GDM1 (cell line): Measurements from ENCODE around the gene PLEKHN1.

ENCODE experiments used
- DNase-seq: peaks from one replicate; lab custom pipeline; 2025; lab: John Stamatoyannopoulos, UW

Gene PLEKHN1

DNA sequence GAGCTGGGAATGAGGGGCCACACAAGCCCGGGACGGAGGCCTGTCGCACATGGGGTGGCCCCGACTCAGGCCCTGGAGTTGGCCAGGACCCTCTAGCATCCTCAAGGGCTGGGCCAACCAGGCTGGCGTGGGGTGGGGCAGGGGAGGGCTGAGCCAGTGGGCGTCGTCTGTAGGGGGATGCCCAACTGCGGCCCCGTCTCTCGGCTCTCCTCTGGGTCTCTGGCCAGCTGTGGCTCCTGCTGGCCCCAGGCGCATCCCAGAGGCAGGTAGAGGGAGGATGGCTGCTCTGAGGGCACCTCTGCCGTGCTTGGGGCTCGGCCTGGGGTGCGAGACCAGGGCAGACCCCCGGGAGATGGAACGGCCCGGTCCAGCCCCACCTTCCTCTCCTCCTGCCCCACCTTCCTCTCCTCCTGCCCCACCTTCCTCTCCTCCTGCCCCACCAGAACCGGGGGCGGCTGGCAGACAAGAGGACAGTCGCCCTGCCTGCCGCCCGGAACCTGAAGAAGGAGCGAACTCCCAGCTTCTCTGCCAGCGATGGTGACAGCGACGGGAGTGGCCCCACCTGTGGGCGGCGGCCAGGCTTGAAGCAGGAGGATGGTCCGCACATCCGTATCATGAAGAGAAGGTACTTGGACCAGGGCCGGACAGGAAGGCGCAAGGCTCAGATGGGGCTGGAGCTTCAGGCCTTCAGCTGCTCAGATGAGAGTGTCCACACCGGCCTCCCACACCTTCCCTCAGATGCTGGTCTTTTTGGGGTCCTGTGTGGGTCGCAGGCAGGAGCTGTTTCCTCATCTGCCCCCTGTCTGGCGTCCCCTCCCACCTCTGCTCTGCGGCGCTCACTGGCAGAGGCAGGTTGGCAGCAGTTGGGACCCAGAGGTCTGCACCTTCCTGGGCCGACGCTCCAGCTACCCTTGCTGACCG, 36.3 kb upstream of the PLEKHN1 start:
- DNase-seq, result no peak

DNA sequence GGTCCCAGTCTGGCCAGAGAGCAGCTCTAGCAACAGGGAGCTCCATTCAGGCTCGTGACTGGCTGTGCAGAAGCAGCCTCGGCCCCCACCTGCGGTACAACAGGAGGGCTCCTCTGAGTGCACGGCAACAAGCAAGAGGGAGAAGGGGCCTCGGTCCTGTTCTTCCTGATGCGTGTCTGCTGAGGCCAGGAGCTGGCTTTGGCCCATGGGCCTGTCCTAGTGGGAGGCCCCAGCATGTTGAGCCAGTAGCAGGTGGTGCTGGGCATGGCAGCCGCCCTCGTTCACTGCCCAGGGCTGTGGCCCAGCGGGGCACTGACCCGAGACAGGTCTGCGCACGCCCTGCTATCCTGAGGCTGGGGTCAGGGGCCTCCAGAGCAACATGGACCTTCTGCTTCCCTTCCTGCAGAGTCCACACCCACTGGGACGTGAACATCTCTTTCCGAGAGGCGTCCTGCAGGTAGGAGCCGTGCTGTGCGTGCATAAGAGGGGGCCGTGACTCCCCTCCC, 35.6 kb upstream of the PLEKHN1 start:
- no peak for DNase-seq

DNA sequence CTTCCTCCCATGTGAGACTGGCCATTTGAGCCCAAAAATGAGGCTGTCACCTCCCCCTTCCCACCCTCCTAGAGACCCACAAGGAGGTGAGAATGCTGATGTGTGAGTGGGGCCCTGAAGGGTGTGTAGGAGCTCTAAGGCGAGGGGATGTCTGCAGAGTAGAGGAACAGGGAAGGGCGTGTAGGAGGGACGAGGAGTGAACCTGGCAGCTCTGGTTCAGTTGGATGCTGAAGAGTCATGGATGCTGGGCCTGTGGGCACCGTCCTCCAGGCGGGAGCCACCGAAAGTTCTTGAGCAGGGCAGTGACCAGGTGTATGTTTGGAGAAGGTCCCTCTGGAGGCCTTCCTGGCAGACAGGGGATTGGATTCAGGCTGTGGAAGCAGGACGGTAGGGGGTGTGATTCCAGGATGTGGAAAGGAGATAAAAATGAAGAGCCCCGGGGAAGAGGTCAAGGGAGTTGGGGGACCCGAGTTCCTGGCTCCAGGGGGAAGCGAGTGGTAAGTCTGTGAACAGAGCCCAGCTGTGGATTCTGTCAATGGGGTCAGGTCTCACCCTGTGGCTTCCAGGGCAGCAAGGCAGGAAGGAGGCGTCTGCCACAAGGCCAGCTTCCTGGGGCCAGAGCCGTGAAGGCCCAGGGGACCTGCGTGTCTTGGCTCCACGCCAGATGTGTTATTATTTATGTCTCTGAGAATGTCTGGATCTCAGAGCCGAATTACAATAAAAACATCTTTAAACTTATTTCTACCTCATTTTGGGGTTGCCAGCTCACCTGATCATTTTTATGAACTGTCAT, 34.7 kb upstream of the PLEKHN1 start:
- no peak for DNase-seq

DNA sequence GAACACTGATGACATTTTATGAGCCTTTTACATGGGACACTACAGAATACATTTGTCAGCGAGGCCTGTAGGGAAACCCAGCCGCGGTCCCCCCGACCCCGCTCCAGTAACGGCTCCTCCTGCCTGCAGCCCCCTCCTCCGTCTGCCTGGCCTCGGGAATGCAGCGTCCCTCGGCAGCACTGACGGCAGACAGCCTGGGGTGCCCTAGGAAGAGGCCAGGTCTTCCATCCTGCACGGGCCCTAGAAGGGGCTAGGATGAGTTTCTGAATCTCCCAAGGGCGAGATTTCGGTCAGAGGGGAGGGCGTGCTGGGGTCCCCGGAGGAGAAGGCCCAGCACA, 34.1 kb upstream of the PLEKHN1 start:
- DNase-seq, result no peak

DNA sequence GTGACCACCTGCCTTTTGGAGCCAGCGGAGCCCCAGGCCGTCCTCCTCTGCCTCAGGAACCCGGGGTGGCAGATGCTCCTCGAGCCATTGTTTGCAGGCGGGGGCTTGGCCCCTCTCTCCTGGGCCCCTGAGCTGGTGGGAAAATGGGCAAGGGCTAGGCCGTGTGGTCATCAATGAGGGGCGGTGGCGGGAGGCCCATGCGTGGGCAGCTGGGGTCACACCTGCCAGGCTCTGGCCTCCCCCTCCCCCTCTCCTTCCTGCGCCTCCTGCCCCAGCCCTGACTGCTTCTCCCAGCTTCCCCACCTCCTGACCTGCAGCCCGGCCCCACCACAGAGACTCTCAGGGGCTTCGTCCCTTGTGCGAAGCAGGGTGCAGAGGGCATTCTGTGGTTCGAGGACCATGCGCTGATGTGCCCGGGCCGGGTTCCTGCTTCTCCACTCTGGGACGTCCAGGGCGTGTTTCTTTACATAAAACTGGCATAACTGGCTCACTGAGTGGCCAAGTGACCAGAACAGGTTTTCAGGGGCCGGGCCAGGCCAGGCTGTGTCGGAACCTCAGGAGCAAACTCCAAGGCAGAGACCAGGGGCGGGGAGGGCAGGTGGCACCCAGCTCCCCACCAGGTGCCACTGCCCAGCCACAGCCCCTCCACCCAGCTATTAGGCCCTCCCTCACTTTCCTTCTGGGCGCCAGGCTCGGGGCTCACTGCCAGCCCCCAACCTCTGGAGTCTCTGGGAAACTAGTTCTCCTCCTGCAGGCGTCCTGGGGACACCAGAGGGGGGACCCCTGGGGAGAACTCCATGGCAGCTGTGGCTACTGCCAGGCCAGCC, 33.3 kb upstream of the PLEKHN1 start:
- DNase-seq, result no peak

DNA sequence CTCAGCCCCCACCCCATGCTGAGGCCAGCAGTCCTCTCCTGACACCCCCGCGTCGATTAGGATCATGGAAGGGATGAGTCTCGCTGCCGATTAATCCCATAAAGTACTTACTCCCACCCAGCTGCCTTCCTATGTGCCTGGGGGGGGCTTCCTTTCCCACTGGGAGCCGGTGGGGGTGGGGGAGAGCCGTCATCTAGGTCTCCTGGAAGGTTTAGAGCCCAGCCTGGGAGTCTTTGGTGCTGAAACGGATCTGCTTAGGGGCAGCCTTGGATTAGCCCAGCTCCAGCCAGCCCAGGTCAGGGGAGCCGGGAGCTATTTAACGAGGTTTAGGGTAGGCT, 32.7 kb upstream of the PLEKHN1 start:
- no peak for DNase-seq

DNA sequence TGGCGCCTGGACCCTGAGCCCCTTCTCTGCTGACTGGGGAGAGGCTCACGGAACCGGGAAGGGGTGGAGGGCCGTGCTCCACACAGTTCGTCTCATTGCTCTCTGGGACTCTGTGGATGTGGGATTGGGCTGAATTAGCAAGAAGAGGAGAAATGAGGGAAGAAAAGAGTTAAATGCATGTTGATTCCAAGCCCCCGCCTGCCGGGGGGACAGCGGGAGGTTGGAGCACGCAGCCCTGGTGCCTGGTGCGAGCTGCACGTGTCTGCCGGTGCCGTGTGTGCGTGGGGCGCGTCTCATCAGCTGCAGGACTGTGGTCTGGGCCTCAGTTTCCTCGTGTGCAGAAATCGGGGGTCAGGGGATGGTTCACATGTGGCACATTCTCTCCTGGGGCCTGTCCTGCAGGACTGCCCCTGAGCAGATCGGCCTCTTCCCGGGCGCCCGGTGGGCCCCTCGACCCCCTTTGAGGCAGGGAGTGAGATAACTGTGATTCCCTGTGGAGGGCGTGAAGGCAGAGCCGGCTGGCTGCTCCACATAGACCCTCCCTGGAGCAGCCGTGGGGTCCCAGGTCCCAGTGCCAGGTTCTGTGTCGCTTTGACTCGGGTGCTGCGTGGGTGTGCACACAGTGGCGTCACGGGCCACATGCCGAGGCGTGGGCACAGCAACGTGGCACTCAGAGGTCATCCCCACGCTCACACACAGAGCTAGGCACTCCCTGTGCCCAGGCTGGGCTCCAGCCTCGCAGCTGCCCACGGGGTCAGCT, 31.1 kb upstream of the PLEKHN1 start:
- DNase-seq, result no peak

DNA sequence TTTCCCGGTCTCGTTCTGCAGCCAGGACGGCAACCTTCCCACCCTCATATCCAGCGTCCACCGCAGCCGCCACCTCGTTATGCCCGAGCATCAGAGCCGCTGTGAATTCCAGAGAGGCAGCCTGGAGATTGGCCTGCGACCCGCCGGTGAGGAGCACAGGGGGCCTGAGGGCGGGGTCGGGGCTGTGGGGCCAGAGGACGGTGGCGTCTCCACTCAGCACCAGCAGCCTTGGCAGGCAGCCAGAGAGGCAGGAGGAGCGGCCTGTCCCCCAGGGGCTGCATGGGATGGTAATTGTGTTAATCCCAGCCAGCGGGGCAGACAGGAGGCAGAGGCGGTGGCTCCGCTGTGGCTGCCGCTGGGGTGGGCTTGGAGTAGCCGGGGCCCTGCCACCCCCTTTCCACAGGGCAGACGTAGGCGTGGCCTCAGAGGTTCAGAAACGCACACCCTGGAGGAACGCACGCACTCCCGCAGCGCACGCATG, 30.5 kb upstream of the PLEKHN1 start:
- no peak for DNase-seq

DNA sequence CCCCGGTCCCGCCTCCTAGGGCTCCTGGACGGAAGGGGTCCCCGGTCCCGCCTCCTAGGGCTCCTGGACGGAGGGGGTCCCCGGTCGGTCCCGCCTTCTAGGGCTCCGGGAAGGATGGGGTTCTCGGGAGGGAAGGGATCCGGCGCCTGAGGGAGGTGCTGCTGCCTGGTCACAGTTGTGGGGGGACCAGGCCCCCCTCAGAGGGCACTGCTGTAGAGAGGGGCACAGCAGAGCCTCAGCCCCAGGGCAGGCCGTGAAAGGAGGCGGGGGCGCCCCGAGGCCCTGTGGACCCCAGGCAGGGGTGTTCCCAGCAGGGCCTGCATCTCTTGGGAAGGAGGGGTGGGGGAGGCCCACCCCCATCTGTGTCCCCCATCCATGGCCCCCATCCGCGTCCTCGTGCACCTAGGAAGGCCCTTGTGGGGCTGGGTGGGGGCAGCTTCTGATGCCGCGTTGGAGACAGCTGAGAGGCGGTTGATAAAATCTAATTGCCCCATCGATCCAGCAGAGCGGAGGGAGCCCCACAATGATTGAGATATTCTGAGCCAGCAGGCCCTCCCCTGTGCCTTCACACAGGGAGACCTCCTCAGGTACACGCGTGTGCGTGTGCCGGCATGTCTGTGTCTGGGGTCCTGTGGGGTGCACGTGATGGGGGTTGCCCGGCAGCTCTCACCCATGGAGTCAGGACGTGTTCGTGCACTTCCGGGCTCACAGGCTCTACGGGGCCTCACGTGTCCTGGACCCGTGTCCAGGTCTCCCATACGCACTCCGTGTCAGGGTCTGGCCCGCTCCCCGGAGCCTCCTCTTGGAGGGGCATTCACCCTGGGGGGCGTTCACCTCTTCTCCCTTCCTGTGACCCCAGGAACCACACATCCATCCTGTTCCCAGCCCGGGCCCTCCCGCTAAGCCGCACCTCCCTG, 29.7 kb upstream of the PLEKHN1 start:
- DNase-seq, result no peak

DNA sequence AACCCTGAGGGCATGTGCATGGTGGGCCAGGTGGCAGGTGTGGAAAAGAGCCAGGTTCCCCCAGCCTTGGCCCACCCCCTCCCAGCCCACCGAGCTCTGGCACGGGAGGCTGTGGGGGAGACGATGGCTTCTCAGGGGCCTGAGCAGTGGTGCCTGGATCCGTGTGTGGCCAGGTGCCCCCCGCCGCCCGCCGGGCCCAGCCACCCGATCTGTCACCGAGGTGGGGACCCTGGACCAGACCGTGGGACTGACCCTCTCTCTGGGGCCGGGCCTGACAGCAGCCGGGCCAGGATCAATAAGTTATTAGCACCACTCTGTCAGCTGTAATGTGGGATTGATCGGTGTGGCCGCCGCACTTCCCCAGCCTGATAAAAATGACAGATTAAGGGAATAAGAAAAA, 28.8 kb upstream of the PLEKHN1 start:
- DNase-seq, result no peak

DNA sequence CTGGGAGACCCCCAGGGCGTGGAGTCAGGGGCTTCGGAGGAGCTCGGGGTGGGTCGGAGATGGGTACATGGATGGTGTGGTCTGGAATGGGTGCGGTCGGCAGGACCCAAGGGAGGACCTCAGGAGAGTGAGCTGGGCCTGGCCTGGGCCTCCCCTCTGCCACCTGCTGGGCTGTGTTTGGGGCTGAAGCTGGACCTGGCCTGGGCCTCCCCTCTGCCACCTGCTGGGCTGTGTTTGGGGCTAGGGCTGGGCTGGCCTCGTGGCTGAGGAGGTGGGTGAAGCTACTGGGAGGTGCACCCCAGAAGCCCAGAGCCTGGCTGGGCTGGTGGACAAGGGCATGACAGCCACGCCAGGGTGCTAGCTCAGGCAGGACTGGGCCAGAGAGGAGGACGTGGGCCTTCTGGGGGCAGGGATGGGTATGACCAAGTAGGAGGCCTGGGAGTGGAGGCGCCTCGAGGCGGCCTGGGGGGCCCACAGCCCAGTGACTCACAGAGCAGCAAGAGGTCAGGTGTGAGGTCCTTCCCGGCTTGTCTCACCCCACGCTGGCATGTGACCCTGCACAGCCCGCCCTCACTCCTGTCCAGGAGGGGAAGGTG, 28.1 kb upstream of the PLEKHN1 start:
- no peak for DNase-seq

DNA sequence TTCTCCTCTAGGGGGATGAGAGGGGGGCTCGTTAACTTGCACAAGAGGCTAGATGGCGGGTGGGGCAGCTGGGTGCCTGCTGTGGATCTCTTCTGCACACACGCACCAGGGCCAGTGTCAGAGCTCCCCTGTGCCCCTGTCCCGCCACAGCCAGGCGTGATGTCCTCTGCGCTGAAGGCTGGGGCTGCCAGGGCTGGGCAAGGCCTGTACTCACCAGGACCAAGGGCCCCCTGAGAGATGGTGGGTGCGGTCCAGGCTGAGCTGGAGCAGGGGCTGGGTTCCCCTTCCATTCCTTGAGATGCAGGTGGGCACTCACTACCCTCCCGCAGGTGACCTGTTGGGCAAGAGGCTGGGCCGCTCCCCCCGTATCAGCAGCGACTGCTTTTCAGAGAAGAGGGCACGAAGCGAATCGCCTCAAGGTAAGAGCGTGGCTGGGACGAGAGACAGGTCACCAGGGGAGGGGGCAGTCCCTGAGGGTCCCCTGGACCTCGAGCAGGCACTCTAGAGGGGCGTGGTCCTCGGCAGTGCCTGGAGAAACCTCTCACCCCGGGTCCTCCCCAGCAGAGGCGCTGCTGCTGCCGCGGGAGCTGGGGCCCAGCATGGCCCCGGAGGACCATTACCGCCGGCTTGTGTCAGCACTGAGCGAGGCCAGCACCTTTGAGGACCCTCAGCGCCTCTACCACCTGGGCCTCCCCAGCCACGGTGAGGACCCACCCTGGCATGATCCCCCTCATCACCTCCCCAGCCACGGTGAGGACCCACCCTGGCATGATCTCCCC, 27.4 kb upstream of the PLEKHN1 start:
- no peak for DNase-seq

DNA sequence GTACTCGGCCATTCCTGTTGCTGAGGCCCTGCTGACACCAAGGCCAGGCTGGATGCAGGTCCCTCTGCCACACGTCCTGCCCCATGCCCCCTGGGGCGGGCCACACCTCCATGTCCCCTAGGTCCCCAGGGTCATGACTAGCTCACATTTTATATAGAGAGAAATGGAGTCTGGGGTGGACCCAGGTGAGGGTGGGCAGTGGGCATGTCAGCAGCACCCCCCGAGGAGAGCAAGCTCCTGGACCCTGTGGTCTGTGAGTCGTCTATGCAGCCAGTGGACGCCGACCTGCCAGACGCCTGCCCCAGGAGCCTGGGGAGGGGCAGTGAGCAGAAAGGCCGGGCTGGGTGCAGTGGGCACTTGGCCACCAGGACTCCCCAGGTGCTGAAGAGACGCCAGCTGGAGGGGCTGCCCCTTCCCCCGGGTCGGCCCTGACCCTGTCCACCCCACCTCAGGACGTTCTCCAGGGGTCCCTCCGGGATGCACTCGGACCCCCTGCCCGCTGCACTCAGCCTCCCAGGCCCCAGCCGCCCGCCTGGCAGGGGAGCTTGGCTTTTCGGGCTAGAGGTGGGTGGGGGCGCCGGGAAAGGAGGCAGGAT, 26.7 kb upstream of the PLEKHN1 start:
- DNase-seq, result no peak

DNA sequence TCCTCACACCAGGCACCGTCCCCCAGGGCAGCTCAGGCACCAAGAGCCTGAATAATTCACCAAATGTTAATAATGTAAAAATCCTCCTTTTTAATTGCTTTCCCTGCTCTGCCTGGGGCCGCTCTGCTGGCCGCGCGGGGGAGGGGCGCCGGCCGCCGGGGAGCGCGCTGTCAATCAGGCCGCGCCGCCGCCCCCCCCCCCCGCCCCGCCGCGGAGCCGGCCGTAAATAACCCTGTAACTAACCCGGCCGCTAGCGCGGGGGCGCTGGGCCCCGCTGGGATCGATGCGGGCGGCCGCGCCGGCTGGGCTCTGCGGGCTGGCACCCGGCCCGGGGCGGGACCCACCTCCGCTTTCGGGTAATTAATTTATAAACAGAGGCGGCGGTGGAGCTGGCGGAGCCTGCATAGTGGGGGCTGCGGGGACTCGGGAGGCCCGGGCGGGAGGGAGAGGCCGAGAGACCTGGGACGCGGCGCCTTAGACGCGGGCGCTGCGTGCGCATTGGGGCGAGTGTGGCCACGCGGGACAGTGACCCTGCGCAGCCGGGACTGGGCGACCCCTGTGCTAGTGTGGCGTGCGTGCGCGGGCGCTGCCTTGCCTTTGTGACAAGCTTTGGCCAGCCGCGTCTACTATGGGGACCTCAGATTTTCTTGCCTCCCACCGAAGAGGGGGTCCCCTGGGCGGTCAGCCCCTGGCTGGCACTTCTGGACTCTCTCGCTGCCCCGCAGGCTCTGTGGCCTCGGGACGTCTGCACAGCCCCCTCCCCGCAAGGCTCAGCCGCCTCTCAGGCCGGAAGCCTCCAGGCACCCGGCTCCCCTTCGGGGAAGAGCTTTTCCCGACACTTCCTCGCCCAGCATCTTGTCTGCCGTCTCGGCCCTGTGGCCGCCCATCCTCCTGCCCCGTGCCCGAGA, 25.9 kb upstream of the PLEKHN1 start:
- DNase-seq, result no peak

DNA sequence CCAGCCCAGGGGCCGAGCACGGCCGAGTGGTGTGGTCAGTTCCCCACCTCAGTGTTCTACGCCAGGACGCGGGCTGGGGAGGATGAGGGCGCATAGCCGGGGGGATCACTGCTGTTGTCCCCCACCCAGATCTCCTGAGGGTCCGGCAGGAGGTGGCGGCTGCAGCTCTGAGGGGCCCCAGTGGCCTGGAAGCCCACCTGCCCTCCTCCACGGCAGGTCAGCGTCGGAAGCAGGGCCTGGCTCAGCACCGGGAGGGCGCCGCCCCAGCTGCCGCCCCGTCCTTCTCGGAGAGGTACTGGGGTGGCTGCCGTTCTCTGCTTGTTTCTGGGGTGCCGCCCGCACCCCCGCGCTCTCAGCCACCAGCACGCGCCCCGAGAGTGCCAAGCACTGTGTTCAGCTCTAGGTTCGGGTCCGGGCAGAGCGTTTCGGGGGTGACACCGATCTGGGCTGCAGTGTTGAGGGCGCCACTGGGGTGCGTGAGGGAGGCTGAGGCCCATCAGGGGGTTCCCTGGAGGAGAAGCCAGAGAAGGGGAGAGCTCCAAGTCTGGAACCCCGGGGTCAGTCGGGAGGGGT, 25.2 kb upstream of the PLEKHN1 start:
- DNase-seq, result no peak

DNA sequence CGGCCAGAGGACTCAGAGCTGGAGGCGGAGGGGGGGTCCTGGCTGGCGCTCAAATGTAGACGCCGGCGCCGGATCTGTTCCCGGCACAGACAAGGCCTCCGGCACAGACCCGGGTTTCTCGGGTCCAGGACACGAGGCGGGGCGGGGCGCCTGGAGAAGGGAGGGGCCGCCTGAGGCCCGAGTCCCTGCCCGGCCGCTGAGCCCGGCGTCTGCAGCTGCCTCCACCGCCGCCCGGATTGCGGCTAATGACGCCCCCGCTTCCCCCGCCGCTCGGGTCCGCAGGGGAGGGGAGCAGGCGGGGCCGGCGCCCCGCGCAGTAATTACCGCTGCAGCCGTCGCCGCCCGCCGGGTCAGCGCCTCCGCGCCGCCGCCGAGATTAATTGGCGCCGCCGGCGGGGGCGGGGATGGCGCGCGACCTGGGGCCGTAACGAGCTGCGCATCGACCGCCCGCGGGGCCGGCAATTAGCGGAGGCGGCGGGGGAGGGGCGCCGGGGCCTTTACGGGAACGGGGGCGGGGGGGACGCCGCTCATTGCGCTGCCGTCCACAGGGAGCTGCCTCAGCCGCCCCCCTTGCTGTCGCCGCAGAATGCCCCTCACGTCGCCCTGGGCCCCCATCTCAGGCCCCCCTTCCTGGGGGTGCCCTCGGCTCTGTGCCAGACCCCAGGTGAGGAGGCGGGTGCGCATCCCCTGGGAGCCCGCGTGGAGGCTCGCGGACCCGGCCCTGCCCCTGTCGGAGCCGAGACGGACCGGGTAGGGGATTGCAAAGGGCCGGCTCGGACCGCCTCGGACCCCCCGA, 24.5 kb upstream of the PLEKHN1 start:
- DNase-seq, result no peak

DNA sequence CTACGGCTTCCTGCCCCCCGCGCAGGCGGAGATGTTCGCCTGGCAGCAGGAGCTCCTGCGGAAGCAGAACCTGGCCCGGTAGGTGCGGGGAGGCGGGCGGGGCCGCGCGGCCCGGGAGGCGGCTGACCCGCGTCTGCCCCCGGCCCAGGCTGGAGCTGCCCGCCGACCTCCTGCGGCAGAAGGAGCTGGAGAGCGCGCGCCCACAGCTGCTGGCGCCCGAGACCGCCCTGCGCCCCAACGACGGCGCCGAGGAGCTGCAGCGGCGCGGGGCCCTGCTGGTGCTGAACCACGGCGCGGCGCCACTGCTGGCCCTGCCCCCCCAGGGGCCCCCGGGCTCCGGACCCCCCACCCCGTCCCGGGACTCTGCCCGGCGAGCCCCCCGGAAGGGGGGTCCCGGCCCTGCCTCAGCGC, 23.9 kb upstream of the PLEKHN1 start:
- DNase-seq, result no peak
